HUES6 (cell line): ENCODE results near the gene C1orf226.

Source experiments
- H3K27ac ChIP-seq: 2 replicates; pipeline ENCODE4 v1.7.0; 2013; ENCODE audit warnings: low read depth, mild to moderate bottlenecking, low read length, inconsistent platforms
- H3K27me3 ChIP-seq: 2 replicates; pipeline ENCODE4 v1.6.1; 2013; ENCODE audit warnings: low read length; ENCODE audit not compliant: control insufficient read depth, insufficient read depth
- H3K36me3 ChIP-seq: 2 replicates; pipeline ENCODE4 v1.6.1; 2013; ENCODE audit warnings: low read length; ENCODE audit not compliant: control insufficient read depth, insufficient read depth
- H3K4me1 ChIP-seq: 2 replicates; pipeline ENCODE4 v1.6.1; 2013; ENCODE audit warnings: low read length; ENCODE audit not compliant: control insufficient read depth, insufficient read depth
- H3K4me3 ChIP-seq: 2 replicates; pipeline ENCODE4 v1.5.1; 2013; ENCODE audit warnings: low read depth, low read length
- H3K9ac ChIP-seq: one replicate; pipeline ENCODE4 v1.6.1; 2013; ENCODE audit warnings: mild to moderate bottlenecking, low read length
- H3K9me3 ChIP-seq: 2 replicates; pipeline ENCODE4 v1.6.1; 2013; ENCODE audit warnings: low read depth, low read length; ENCODE audit not compliant: control insufficient read depth, insufficient read depth

The C1orf226 gene

DNA sequence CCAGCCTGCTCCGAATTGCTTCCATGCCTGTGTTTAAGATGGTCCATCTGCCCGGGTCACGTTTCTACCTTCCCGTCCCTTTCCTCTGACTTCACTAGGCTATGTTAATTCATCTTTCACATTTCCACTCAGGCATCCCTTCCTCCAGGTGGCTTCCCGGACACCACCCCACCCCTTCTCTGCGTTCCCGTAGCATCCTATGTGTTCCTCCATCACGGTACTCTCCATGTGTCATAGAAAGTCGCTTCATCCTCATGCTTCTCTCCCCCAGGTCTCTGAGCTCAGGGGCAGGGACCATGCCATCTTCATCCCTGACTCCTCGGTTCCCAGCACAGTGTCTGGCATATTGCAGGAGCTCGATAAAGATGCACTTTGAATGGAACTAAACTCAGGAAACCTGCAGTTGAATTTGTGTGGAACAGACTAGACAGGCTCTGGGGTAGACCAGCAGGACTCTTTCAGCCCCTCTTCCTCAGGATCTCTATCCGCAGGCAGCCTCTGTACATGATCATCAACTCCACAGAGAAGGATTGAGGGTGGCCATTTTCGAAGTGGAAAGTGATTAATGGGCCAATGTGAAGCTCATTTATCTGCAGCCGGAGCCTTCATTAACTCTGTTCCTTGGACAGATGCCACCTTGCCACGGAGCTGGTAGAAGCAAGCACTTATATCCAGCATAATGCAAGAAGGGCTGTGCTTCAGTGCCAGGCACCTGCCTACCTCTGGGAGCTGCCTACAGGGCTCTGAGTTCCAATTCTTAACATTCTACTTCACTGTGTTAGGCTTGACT lies 9.1 kb downstream of the C1orf226 start:
- H3K36me3 ChIP-seq = no peaks in the 10 kb centered on the region
- H3K27me3 ChIP-seq = no peaks in the 10 kb centered on the region
- no peak overlapping the region for H3K4me3 ChIP-seq
- no peaks in the 10 kb centered on the region for H3K9me3 ChIP-seq
- peaks cover 19% of the 10 kb centered on the region for H3K4me1 ChIP-seq
- H3K27ac ChIP-seq = no peak overlapping the region
- no peak overlapping the region for H3K9ac ChIP-seq

- Histone ChIP-seq H3K9ac (no peak overlapping the region), H3K36me3 (no peaks in the 10 kb centered on the region), H3K27me3 (no peaks in the 10 kb centered on the region), H3K27ac (no peak overlapping the region), H3K4me1 (peaks cover 19% of the 10 kb centered on the region), H3K4me3 (no peak overlapping the region), H3K9me3 (no peaks in the 10 kb centered on the region)
Measured at GRCh38 chr1:162391790-162392563, 10.4 kb downstream of the C1orf226 start.

DNA sequence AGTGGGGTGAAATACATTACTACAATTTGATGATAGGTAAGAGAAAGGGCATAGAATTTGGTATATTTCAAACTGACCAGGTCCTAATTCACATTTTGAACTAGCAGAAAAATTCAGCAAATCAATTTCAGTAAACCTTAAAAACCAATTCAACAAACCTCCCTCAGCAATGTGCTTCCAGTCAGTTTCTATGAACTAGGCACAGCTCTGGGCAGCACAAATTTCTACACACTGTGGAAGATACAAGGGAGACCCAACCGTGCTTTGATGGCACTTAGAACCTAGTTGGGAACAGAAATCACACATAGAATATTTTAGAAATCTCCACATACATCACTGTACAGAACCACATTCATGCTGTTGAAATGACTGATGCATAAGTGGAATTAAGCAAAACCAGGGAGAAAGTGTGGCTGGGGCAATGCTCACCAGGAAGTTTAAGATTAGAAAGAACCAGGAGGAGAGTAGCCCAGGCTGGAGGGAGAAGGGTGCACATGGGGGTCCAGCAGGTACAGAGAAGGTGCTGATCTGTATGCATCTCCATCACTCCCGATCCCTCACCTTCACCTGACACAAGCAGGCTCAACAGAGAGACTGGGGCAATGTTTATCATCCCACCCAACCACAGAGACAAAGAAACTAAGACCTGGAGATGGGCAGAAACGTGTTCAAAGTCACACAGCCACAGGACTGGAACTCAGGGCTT lies 14.8 kb downstream of the C1orf226 start:
- H3K27me3 ChIP-seq = no peaks in the 10 kb centered on the region
- peaks cover 28% of the 10 kb centered on the region for H3K4me1 ChIP-seq
- no peak overlapping the region for H3K4me3 ChIP-seq
- H3K9ac ChIP-seq = no peak overlapping the region
- no peak overlapping the region for H3K27ac ChIP-seq
- no peaks in the 10 kb centered on the region for H3K9me3 ChIP-seq
- H3K36me3 ChIP-seq = no peaks in the 10 kb centered on the region

DNA sequence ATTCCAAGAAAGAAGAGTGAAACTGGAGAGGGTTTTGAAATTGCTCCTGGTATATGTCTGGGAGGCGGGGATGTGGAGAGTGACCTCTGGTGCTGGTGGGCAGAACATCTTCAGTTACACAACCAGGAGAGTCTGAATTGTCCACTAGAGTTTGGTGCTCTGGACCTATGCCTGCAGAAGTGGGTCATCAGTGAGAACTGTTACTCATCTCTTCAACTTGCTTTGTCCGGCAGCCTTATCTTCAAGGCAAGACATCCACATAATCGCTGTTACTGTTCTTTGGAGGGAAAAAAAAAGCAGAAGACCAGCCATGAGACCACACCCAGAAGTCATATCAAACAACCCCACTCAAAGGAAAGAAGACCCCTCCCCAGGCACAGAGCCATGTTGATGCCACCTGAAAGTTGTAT lies 15.5 kb downstream of the C1orf226 start:
- Histone ChIP-seq H3K27me3 (no peaks in the 10 kb centered on the region), H3K36me3 (no peaks in the 10 kb centered on the region), H3K4me3 (no peak overlapping the region), H3K27ac (no peak overlapping the region), H3K9me3 (no peaks in the 10 kb centered on the region), H3K9ac (no peak overlapping the region), H3K4me1 (peaks cover 21% of the 10 kb centered on the region)

- no peaks in the 10 kb centered on the region for H3K9me3 ChIP-seq
- peaks cover 21% of the 10 kb centered on the region for H3K4me1 ChIP-seq
- H3K27me3 ChIP-seq = no peaks in the 10 kb centered on the region
- no peak overlapping the region for H3K4me3 ChIP-seq
- no peak overlapping the region for H3K9ac ChIP-seq
- no peak overlapping the region for H3K27ac ChIP-seq
- no peaks in the 10 kb centered on the region for H3K36me3 ChIP-seq
Measured at GRCh38 chr1:162397943-162398560, 16.5 kb downstream of the C1orf226 start.

- no peak overlapping the region for H3K27ac ChIP-seq
- no peaks in the 10 kb centered on the region for H3K36me3 ChIP-seq
- H3K9ac ChIP-seq = no peak overlapping the region
- H3K27me3 ChIP-seq = no peaks in the 10 kb centered on the region
- no peaks in the 10 kb centered on the region for H3K9me3 ChIP-seq
- H3K4me1 ChIP-seq = peaks cover 21% of the 10 kb centered on the region
- H3K4me3 ChIP-seq = no peak overlapping the region
Measured at GRCh38 chr1:162398999-162399580, 17.6 kb downstream of the C1orf226 start.

- no peak overlapping the region for H3K4me3 ChIP-seq
- no peaks in the 10 kb centered on the region for H3K27me3 ChIP-seq
- H3K27ac ChIP-seq = no peak overlapping the region
- no peaks in the 10 kb centered on the region for H3K36me3 ChIP-seq
- H3K9ac ChIP-seq = no peak overlapping the region
- H3K9me3 ChIP-seq = no peaks in the 10 kb centered on the region
- peaks cover 21% of the 10 kb centered on the region for H3K4me1 ChIP-seq
Measured at GRCh38 chr1:162400790-162401355, 19.3 kb downstream of the C1orf226 start.

- no peak overlapping the region for H3K27ac ChIP-seq
- H3K4me3 ChIP-seq = no peak overlapping the region
- no peaks in the 10 kb centered on the region for H3K9me3 ChIP-seq
- H3K27me3 ChIP-seq = no peaks in the 10 kb centered on the region
- H3K9ac ChIP-seq = no peak overlapping the region
- peaks cover 2% of the 10 kb centered on the region; the same call in 1 of the 2 replicates for H3K4me1 ChIP-seq
- no peaks in the 10 kb centered on the region for H3K36me3 ChIP-seq
Measured at GRCh38 chr1:162404550-162405160, 23.1 kb downstream of the C1orf226 start.

DNA sequence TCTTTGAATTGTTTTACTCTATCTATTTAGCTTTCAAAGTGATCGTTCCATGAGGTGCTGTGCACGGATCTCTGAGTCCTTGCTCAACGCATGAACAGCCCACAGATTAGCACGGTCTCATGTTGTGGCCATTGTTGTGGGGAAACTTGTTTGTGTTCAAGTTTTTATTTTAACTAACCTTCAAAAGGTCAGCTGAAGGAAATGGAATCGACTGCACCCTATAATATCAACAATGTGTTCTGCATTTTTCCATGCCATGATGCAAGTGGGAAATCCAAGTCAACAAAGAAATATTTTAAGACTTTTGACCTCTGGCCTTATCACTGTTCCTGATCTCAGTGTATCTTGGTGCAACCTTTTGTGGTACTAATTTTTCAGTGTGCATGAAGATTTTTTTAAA lies 24.3 kb downstream of the C1orf226 start:
- Histone ChIP-seq H3K27me3 (no peaks in the 10 kb centered on the region), H3K4me3 (no peak overlapping the region), H3K27ac (no peak overlapping the region), H3K9me3 (no peaks in the 10 kb centered on the region), H3K9ac (no peak overlapping the region), H3K36me3 (no peaks in the 10 kb centered on the region), H3K4me1 (no peaks in the 10 kb centered on the region)

- Histone ChIP-seq H3K9ac (no peak overlapping the region), H3K27ac (no peak overlapping the region), H3K36me3 (no peaks in the 10 kb centered on the region), H3K27me3 (no peaks in the 10 kb centered on the region), H3K4me1 (no peaks in the 10 kb centered on the region), H3K4me3 (no peak overlapping the region), H3K9me3 (no peaks in the 10 kb centered on the region)
Measured at GRCh38 chr1:162406811-162407210, 25.3 kb downstream of the C1orf226 start.
